Gastrocnemius medialis (tissue), 4 donors: ENCODE results near the gene TRIM41. TPM values are rescaled to one million over a fixed set of nuclear protein-coding genes. Genes with fewer than 3 reads are reported as not detected.

Experiments
- ATAC-seq, 2 donors: fragments of 150-250 bp; one replicate each; pipeline ENCODE4 v1.9.1; 2016
- DNase-seq, 2 donors: peaks; one replicate each; pipeline ENCODE4 v3.0.0-alpha.2; 2019
- H3K27ac ChIP-seq, 4 donors: fragments of 200-600 bp; sonication (generic); 1 replicate in 1 of 4; 2 replicates in 3 of 4; pipeline ENCODE4 v1.5.1; 2016 to 2018; ENCODE audit warnings: mild to moderate bottlenecking in 2 of 4, moderate library complexity in 1 of 4
- H3K27me3 ChIP-seq, 3 donors: fragments of 200-600 bp; sonication (generic) in 2 of 3; 1 replicate in 1 of 3; 2 replicates in 2 of 3; pipeline versions ENCODE4 v1.5.1 to v1.6.0; 2016 to 2019; ENCODE audit warnings: mild to moderate bottlenecking in 1 of 3, moderate library complexity in 1 of 3
- H3K36me3 ChIP-seq, 2 donors: fragments of 200-600 bp; sonication (generic) in 1 of 2; one replicate each; pipeline ENCODE4 v1.5.1; 2017 to 2018
- H3K4me1 ChIP-seq, 2 donors: fragments of 200-600 bp; sonication (generic) in 1 of 2; one replicate each; pipeline ENCODE4 v1.5.1; 2016 to 2017; ENCODE audit warnings: mild to moderate bottlenecking in 2 of 2
- H3K4me3 ChIP-seq, 4 donors: fragments of 200-600 bp; sonication (generic) in 3 of 4; 1 replicate in 1 of 4; 2 replicates in 3 of 4; pipeline ENCODE4 v1.5.1; 2016 to 2019; ENCODE audit warnings: mild to moderate bottlenecking in 2 of 4
- H3K9me3 ChIP-seq, 3 donors: fragments of 200-600 bp; sonication (generic) in 2 of 3; 1 replicate in 1 of 3; 2 replicates in 2 of 3; pipeline ENCODE4 v1.5.1; 2016 to 2019
- POLR2A ChIP-seq, 2 donors: fragments of 450-650 bp; IDR thresholded peaks; one replicate each; pipeline ENCODE4 v1.6.1; 2017; ENCODE audit warnings: antibody characterized with exemption in 2 of 2, mild to moderate bottlenecking in 2 of 2, moderate library complexity in 2 of 2
- in situ Hi-C, 4 donors: fragments of 200-750 bp; cut with MboI; loops; one replicate each; pipeline versions ENCODE4 v1.15.0 to v1.8.0; 2017; ENCODE audit warnings: low sequenced_read_pairs in 4 of 4
- intact Hi-C: fragments of 100-400 bp; cut with DNase I; formaldehyde crosslinking; loops from one replicate; pipeline ENCODE4 v1.15.1; 2023; ENCODE audit warnings: low total_unique reads
- total RNA-seq, 4 donors: library from RNA; depleted of rRNA; stranded (reverse); fragments of >200 nt; gene quantifications; one replicate each; pipeline versions ENCODE4 v1.1.0 to v1.2.3, GENCODE V29; 2016
- TF ChIP-seq, protein P1 (sequence below), 5 experiments: fragments of 450-650 bp in 3 of 5; fragments of 200-600 bp in 2 of 5; sonication (generic) in 2 of 5; IDR thresholded peaks in 4 of 5; conservative IDR thresholded peaks in 1 of 5; 1 replicate in 4 of 5; 2 replicates in 1 of 5; pipeline ENCODE4 v1.5.1; 2016 to 2019; ENCODE audit warnings: antibody characterized with exemption in 5 of 5, mild to moderate bottlenecking in 3 of 5, moderate library complexity in 3 of 5

The TRIM41 gene
- total RNA-seq, 4 donors from 2014 or later, result 15.6 to 23.5 (median 21.6) TPM

DNA sequence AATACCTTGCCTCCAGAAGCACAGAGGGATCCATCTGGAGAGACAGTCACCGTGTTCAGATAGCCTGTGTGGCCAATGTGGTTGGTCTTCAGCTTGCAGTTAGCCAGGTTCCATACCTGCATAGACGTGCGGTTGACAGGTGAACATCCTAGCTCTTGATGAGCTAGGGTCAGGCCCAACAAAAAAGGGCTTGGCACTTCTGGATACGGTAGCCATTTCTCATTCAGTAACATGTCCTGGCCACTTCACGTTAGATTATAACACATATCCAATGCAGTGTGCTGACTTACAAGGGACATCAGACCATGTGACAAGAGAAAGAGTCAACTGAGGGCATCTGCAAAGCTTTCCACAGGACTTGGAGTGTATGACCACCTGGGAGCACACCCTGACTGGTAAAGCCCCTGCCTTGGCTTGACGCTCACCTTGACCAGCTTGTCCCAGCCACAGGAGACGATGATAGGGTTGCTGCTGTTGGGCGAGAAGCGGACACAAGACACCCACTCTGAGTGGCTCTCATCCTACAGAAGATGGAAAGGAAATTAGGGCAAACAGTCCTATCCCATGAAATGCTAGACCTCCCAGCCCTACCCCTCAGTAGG is 16.1 kb downstream of the TRIM41 start:
- Histone ChIP-seq H3K9me3 (no peaks in the 10 kb centered on the region), H3K27me3 (no peaks in the 10 kb centered on the region), H3K27ac (peak overlapping the region in 2 of 4 donors; percentile 94 to 99), H3K36me3 (peaks cover 6 to 80% of the 10 kb centered on the region in 2 donors), H3K4me3 (no peak overlapping the region), H3K4me1 (peaks cover 12 to 19% of the 10 kb centered on the region in 2 donors)
- DNase-seq, result no peak
- intact Hi-C loops (no loop called here), in situ Hi-C loops (no loop called here)
- ATAC-seq, result no peak
- no peak for TF ChIP-seq POLR2A (IDR thresholded peaks at IDR 0.05)
- TF ChIP-seq, protein P1, sequence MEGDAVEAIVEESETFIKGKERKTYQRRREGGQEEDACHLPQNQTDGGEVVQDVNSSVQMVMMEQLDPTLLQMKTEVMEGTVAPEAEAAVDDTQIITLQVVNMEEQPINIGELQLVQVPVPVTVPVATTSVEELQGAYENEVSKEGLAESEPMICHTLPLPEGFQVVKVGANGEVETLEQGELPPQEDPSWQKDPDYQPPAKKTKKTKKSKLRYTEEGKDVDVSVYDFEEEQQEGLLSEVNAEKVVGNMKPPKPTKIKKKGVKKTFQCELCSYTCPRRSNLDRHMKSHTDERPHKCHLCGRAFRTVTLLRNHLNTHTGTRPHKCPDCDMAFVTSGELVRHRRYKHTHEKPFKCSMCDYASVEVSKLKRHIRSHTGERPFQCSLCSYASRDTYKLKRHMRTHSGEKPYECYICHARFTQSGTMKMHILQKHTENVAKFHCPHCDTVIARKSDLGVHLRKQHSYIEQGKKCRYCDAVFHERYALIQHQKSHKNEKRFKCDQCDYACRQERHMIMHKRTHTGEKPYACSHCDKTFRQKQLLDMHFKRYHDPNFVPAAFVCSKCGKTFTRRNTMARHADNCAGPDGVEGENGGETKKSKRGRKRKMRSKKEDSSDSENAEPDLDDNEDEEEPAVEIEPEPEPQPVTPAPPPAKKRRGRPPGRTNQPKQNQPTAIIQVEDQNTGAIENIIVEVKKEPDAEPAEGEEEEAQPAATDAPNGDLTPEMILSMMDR (IDR thresholded peaks at IDR 0.05 in 4 of 5, conservative IDR thresholded peaks at IDR 0.05 in 1 of 5), result no peak

DNA sequence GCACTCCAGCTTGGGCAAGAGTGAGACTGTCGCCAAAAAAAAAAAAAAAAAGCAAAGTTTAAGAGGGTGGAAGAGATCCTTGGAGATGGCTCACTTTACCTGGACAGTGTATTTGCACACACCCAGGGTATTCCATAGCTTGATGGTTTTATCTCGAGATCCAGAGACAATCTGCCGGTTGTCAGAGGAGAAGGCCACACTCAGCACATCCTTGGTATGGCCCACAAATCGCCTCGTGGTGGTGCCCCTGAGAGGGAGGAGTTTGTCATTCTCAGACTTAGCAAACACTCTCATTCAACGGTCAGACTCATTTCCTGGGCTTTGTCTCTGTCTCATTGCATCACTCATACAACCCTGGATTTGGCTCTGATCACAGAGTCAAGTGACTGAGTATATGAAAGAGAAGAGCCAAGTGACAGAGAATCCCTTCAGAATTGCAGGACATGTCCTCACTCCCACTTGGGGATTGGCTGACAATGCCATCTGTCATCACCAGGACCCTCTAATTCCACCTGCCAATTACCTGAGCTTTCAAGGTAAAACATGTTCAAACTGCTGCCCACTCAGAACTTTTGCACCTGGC is 18.4 kb downstream of the TRIM41 start:
- Histone ChIP-seq H3K36me3 (peaks cover 6 to 58% of the 10 kb centered on the region in 2 donors), H3K4me3 (peak overlapping the region; percentile 76 to 96 (median 80)), H3K27ac (peak overlapping the region; percentile 94 to 99 (median 96)), H3K4me1 (peaks cover 28 to 38% of the 10 kb centered on the region in 2 donors), H3K9me3 (no peaks in the 10 kb centered on the region), H3K27me3 (no peaks in the 10 kb centered on the region)
- ATAC-seq (peak; percentile 12 to 43), DNase-seq (peak in 1 of 2 donors; percentile 75)
- in situ Hi-C loops (no loop called here), intact Hi-C loops (loop anchor here (5.0 kb wide), 2 partner anchors 34 to 1509 kb away; partner anchors contain the start of genes MAML1 and TRIM7)
- TF ChIP-seq POLR2A (IDR thresholded peaks at IDR 0.05), result no peak
- TF ChIP-seq, protein P1 (IDR thresholded peaks at IDR 0.05 in 4 of 5, conservative IDR thresholded peaks at IDR 0.05 in 1 of 5), result no peak

DNA sequence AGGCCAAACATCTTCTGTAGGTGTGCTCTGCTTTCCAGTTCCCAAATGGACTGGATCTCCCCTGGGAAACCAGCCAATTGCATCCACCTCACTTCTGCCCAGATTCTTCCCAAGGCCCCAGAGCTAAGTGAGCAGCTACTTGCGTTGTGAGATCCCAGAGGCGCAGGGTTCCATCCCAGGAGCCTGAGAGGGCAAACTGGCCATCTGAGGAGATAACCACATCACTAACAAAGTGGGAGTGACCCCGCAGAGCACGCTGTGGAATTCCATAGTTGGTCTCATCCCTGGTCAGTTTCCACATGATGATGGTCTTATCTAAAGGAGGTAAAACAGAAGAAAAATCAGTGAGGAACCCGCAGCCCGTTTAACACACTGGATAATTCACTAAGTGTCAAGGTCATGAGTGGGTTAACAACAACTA is 19.0 kb downstream of the TRIM41 start:
- ATAC-seq (no peak), DNase-seq (no peak)
- Histone ChIP-seq H3K4me1 (peaks cover 28 to 38% of the 10 kb centered on the region in 2 donors), H3K9me3 (no peaks in the 10 kb centered on the region), H3K4me3 (peak overlapping the region; percentile 76 to 96 (median 80)), H3K27me3 (no peaks in the 10 kb centered on the region), H3K27ac (peak overlapping the region; percentile 94 to 99 (median 96)), H3K36me3 (peaks cover 6 to 52% of the 10 kb centered on the region in 2 donors)
- in situ Hi-C loops, result no loop called here
- TF ChIP-seq POLR2A (IDR thresholded peaks at IDR 0.05), result no peak
- TF ChIP-seq, protein P1 (IDR thresholded peaks at IDR 0.05 in 4 of 5, conservative IDR thresholded peaks at IDR 0.05 in 1 of 5), result no peak
- intact Hi-C loops, result loop anchor here (5.0 kb wide), 2 partner anchors 35 to 1510 kb away; partner anchors contain the start of genes MAML1 and TRIM7

DNA sequence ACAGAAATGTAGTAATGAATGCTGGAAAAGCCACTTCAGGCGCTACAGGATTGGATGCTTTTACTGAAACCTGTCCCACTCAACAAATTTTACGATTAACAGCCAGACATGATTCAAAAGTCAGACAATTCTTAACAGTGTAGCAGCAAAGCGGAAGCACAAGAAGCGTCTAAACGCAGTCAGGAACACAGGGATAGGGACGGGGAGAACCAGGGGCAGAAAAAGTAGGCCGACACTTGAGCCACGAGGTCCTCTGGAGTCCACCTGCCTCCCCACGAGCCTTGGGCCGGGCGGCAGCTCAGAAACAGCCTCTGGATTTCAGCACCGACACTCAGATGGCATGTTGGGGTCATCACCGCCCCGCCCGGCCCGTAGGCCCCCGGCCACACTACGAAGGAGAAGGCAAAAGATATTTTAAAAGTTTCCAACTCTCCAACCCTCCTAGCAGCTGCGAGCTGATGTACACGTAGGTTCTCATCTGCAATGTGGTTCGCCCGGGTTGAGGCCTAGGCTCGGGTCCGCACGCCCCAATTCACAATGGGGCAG is 20.0 kb downstream of the TRIM41 start:
- intact Hi-C loops (loop anchor here (5.0 kb wide), 2 partner anchors 36 to 1511 kb away; partner anchors contain the start of genes MAML1 and TRIM7), in situ Hi-C loops (no loop called here)
- peaks cover 0 to 42% of the 10 kb centered on the region in 2 donors for H3K36me3 ChIP-seq
- no peaks in the 10 kb centered on the region for H3K9me3 ChIP-seq
- ATAC-seq (no peak), DNase-seq (peak in 1 of 2 donors; percentile 44)
- H3K4me1 ChIP-seq, result peaks cover 33 to 44% of the 10 kb centered on the region in 2 donors
- no peaks in the 10 kb centered on the region for H3K27me3 ChIP-seq
- peak overlapping the region; percentile 94 to 99 (median 96) for H3K27ac ChIP-seq
- H3K4me3 ChIP-seq, result peak overlapping the region; percentile 76 to 96 (median 80)
- TF ChIP-seq, protein P1 (IDR thresholded peaks at IDR 0.05 in 4 of 5, conservative IDR thresholded peaks at IDR 0.05 in 1 of 5), result no peak
- no peak for TF ChIP-seq POLR2A (IDR thresholded peaks at IDR 0.05)
